Esophagus squamous epithelium (tissue), 4 donors: ENCODE measurements around the gene OR2T35.

ENCODE experiments used
- POLR2A ChIP-seq, 4 donors: fragments of 450-650 bp; IDR thresholded peaks; one replicate each; pipeline ENCODE4 v1.6.1; 2017; ENCODE audit warnings: antibody characterized with exemption in 4 of 4, mild to moderate bottlenecking in 4 of 4, moderate library complexity in 3 of 4
- TF ChIP-seq, protein P1 (sequence below), 6 experiments: fragments of 450-650 bp in 4 of 6; fragments of 200-600 bp in 2 of 6; sonication (generic) in 2 of 6; IDR thresholded peaks; one replicate each; pipeline ENCODE4 v1.5.1; 2016 to 2019; ENCODE audit warnings: antibody characterized with exemption in 6 of 6, mild to moderate bottlenecking in 4 of 6, moderate library complexity in 4 of 6

- TF ChIP-seq, protein P1, sequence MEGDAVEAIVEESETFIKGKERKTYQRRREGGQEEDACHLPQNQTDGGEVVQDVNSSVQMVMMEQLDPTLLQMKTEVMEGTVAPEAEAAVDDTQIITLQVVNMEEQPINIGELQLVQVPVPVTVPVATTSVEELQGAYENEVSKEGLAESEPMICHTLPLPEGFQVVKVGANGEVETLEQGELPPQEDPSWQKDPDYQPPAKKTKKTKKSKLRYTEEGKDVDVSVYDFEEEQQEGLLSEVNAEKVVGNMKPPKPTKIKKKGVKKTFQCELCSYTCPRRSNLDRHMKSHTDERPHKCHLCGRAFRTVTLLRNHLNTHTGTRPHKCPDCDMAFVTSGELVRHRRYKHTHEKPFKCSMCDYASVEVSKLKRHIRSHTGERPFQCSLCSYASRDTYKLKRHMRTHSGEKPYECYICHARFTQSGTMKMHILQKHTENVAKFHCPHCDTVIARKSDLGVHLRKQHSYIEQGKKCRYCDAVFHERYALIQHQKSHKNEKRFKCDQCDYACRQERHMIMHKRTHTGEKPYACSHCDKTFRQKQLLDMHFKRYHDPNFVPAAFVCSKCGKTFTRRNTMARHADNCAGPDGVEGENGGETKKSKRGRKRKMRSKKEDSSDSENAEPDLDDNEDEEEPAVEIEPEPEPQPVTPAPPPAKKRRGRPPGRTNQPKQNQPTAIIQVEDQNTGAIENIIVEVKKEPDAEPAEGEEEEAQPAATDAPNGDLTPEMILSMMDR (IDR thresholded peaks at IDR 0.05) = no peak
- no peak for TF ChIP-seq POLR2A (IDR thresholded peaks at IDR 0.05)
These were observed 34.8 kb downstream of the OR2T35 start for GRCh38 chr1:248610301-248610700.
